HG03196 (cell line): Measurements from ENCODE around the gene CCDC85B.
A peak's percentile ranks its signal among the peaks of the same experiment; 100 is the strongest.
"Not testable (repeated sequence)": the region's sequence is repeated elsewhere in the genome, so short reads cannot be mapped to it uniquely, and the experiment has no call there.

Experiments used
- ATAC-seq: cut with Tn5 transposase; IDR thresholded peaks from one replicate; pipeline ENCODE4 v1.9.1; 2021; ENCODE audit not compliant: unreplicated experiment

The CCDC85B gene

DNA sequence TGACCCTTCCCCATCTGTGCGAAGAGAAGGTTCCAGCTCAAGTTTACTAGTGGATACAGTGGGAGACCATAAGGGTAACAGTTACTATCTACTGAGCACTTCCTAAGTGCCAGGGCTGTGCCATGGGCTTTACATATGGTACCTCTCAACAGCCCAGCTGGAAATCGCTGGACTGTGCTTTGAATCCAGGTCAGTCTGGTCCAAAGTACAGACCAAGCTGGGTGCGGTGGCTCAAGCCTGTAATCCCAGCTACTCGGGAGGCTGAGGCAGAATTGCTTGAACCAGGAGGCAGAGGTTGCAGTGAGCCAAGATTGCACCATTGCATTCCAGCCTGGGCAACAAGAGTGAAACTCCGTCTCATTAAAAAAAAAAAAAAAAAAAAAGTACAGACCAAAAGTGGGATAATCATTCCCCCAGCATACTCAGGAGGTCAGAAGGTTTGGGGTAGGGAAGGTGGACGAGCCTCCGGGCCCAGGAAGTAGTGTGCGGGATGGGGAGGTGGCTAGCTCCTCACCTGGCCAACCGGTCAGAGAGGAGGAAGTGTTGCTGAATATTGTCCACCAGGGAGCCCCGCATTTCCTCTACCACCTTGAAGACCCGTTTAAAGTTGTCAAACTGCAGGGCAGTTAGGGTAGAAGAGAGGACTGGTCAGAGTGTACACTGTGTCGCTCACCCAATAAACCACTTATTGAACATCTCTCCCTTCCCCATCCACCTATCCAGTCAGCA, 4.5 kb upstream of the CCDC85B start:
- no peak for ATAC-seq

DNA sequence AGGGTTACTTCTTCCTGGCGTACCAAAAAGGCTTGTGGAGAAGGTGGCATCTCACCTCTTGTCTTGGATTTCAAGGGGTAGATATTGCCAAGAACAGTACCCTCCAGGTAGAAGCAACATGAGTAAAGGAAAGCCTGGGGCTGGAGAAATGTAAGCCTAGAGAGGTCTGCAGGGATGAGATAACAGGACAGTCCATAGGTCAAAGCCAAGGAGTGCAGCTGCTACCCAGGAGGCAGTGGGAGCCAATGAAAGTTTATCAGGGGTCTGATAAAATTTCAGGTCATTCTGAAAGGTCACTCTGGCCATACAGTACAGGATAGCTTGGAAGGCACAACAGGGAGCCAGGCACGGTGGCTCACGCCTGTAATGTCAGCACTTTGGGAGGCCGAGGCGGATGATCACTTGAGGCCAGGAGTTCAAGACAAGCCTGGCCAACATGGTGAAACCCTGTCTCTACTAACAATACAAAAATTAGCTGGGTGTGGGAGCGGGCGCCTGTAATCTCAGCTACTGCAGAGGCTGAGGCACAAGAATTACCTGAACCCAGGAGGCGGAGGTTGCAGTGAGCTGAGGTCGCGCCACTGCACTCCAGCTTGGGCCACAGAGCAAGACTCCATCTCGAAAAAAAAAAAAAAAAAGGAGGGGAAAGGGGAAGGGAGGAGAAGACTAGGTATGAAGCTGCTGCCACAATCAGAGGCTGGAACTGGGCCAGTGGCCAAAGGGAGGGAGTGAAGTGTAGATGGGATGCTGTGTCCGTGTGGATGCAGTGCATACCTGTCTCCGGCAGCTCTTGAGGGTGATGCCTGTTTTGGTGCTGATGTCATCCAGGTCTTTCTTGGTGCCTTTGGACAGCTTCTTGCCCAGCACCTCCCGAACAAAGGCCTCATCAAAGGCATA, 3.4 kb upstream of the CCDC85B start:
- no peak for ATAC-seq

DNA sequence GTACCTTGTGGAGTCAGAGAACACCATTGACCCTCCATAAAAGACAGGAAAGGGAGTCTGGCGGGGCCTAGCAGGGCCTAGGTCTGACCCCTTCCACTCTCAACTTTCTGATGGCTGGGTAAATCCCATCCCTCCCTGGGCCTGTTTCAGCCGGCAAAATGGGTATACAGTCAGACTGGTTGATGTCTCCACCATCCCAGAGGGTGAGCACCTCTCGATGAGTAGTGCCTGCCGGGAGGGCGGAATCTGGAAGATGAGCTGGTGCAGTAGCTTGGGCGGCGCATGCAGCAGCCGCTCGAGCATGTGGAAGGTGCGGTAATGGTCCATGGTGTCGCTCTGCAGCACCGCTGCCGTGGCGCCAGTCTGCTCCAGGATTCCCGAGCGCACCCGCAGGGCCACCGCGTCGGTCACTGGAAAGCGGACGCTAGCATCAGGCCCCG, 2.7 kb upstream of the CCDC85B start:
- peak; percentile 1 for ATAC-seq

DNA sequence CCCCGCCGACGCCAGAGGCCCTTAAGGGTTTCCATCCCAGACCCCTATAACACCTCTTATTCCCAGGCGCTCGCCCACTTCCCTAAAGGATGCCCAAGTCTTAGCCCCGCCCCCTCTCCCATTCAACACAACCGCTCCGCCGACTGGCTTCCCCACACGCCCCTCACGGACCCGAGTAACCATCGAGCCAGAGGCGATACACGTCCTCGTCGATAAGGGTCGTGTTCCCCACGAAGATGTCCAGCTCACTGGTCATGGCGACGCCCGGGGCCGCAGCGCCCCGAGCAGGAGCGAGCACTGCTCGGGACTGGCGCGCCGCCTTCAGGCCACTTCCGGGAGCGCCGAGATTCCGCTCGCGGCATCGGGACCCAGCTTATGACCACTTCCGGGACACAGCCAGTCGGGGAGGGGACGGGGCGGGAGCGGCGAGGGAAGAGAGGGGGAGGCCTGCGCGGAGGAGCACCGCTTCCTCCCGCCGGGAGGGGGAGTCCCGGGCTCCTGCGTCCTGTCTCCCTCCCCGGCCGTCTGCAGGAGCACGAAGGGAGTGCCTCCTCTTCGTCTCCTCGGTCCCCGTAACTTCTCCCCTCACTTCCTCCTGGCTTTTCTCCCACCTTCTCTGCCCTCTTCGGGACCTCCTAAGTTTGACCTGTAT, 2.2 kb upstream of the CCDC85B start, which contains the start of gene FIBP:
Gene FIBP (minus strand): TSS at position 309 of the 652 bp plus-strand sequence. CDS start 53 bp downstream, at position 256.
- peak; percentile 43 for ATAC-seq

DNA sequence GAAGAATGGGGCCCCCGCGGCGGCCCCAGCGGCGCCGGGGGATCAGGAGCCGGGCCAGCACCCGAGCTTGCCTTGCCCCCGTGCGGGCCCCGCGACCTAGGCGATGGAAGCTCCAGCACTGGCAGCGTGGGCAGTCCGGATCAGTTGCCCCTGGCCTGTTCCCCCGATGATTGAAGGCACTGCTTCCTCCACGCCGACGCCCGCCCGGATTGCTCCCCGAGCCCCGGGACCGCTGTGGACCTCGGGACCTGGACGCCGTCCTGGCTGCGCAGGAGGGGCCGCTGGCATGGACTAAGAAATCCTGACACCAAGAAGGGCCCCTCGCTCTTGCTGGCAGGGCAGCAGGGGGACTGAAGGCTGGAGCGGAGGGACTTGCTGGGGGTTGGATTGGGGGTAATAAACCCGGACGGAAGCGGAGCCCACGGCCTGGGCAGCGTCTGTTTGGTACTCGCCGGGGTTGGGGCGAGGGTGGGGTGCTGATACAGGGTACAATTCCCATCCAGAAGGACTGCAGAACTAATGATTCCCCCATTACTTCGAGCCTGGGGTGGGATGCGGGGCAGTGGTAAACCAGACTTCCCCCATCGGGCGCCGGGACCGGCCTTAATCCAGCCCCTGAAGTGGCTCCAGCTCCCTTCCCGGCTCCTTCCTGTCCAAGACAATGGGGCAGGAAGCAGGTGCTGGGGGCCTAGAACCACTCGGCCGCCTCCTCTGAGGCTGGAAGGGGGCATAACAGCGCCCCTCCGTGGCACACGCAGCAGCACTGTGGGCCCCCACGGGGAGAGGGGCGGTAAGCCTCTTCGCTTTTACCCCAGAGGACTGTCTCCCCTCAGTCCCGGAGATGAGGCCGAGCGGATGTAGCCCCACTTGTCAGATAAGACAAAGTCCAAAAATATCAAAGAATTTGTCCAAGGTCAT, 1.0 kb downstream of the CCDC85B start:
- no peak for ATAC-seq

DNA sequence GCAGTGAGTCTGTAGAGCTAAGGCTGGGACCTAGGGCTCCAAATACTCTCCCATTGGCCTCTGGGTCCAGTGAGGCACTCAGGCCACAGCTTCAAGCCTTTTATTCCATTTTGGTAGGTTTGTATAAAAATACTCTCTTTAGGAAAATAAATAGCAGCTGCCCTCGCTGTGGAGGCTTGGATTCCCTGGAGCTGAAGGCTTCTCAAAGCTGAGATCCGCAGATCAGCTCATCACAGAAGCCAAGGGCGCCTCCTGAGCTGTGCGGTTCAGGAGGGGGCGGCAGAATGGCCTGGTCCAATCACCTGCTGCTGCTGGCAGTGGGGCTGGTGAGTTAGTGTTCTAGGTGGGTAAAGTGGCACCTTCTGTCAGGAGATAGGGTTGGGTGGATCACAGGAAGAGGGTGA, 1.7 kb downstream of the CCDC85B start:
- ATAC-seq, result not testable (repeated sequence)

DNA sequence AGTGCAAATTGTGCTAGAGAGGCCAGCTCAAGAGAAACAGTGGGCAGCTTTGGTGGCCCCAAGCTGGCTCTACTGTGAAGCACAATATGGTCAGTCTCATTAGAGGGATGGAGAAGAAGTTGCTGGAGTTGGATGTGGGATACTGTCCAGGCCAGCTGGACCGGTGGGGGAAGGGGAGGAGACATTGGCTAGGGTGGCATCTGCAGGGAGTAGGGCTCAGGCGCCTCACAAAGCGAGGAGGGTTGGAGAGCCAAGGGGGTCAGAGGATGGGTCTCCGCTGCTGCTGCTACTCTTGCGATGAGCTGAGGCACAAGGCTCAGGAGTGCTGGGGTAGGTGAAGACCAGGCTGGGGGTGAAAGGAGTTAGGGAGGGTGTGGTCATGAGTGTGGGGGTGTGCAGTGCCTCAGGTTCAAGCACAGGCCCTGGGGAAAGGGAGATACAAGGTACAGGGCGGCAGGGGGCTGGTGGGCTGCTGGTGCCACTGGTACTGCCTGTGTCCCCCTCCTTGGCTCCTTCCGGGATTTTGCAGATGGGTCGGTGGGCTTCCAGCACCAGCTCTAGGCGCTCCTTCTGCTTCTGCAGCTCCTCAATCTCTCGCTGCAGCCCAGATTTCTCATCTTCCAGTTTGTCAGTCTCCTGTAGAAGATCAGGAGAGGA, 2.3 kb downstream of the CCDC85B start:
- ATAC-seq, result no peak

DNA sequence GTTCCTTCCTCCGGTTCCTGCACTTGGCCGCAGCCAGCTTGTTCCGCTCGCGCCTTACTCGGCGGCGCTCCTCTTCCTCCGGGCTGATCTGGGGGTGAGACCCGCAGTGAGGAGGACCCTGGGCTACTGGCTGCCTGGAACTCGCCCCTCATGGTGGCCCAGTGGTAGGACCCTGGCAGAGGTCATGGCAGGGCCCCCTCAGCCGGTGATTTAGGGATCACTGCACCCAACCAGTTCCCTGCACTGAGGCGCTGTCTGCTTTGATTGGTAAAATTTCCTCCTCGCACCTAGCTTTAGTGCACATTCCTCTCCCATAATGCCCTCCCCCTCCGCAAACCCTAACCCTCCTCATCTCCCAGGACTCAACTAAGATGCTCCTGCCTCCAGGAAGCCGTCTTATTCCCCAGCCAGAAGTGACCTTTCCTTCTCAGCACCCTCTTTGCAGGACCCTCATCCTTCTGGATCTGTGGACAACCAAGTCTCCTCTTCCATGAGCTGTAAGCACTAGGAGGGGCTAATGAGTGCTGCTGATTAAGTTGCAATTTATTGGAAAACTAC, 3.6 kb downstream of the CCDC85B start:
- ATAC-seq, result no peak

DNA sequence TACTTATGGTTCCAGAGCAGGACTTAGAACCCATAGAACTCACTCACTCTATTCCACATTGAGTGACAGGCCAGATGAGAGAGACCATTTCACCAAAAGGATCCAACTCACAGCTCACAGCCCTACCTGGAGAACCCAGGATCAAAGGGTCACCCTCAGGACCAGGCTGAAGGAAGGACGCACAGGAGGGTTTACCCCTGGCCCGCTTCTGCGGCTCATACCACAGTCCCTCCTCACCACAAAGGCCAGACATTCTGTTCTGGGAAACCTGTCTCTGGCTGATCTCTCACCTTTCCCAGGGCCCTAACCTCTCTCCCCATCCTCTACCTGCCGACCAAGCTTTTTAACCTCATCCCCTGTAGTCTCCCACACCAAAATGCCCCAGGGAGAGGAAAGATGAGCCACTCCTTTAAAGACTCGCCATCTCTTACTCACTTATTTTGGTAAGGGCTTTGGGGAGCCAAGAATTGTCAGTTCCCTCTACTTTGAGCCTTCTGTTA, 5.1 kb downstream of the CCDC85B start:
- no peak for ATAC-seq

DNA sequence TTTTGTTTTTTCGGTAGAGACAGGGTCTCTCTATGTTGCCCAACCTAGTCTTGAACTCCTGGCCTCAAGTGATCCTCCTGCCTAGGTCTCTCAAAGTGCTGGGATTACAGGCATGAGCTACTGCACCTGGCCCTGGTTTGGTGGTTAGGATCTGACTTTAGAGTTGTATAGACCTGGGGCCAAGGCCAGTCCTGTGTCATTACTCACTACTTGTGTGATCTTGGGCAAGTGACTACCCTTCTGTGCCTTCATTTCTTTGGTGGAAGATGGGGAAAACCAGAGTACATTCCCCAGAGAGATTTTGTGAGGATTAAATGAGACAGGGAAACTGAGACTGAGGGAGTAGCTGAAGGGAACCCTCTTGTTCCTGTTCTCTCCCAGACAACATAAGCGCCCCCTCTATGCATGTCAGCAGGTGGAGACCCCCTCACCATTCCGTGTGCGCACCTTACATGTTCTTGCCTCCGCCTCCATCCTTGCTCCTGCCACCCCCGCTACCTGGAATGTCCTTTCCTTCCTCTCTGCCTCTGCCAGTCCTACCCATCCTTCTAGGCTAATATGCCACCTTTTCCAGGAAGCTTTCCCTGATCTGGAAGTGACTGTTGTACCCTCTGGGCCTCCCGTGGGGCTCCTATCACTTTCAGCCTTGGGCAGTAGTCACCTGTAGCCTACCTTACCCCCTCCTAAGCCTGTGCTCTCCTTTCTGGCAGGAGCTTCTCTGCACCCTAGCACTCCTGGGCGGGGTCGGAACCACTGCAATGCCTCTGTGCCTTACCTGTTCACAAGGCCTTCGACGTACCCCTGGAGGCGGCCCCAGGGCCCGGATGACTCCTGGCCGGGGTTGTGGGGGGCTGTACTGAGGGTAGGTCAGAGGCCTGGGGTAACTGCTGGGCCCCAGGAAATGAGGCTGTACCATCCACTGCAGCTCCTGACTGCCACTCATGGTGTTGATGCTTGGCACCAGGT, 5.8 kb downstream of the CCDC85B start:
- no peak for ATAC-seq

DNA sequence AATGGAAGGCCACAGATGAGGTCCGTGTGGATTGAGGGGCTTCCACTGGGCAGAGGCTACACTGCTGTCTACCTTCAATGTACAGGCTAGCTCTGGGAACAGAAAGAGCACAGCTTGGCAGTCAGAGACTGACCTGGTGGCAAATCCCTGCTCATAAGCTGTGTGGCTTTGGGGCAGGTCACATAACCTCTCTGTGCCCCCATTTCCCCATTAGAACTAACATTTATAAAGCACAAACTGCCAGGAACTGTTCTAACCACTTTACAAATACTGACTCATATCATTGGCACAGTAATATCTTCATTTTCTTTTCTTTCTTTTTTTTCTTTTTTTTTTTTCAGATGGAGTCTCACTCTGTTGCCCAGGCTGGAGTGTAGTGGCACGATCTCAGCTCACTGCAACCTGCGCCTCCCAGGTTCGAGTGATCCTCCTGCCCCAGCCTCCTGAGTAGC, 6.6 kb downstream of the CCDC85B start:
- ATAC-seq, result no peak

DNA sequence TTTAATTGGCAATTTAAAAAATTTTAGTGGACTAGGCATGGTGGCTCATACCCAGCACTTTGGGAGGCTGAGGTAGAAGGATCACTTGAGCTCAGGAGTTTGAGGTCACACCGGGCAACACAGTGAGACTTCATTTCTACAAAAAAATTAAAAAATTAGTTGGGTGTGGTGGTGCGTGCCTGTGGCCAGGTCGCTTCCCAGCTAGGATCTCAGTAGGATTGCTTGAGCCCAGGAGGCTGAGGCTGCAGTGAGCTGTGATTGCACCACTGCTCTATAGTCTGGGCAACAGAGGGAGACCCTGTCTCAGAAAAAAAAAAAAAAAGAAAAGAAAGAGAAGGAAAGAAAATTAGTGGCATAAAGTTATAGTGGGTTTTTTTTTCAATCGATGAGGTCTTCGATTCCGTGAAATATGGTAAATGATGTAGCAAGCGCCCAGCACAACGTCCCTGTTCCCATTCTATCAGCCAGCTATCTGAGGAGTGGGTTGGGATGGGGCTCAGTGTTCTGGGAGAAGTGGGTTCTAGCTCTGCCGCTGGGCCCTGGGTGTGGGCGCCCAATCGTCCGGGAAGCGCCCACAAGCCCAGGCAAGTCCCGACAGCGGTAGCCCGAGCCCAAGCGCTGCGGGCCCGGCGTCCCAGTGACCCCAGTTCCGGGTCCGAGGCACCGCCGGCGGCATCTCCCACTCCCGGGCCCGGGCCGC, 8.3 kb downstream of the CCDC85B start:
- no peak for ATAC-seq

DNA sequence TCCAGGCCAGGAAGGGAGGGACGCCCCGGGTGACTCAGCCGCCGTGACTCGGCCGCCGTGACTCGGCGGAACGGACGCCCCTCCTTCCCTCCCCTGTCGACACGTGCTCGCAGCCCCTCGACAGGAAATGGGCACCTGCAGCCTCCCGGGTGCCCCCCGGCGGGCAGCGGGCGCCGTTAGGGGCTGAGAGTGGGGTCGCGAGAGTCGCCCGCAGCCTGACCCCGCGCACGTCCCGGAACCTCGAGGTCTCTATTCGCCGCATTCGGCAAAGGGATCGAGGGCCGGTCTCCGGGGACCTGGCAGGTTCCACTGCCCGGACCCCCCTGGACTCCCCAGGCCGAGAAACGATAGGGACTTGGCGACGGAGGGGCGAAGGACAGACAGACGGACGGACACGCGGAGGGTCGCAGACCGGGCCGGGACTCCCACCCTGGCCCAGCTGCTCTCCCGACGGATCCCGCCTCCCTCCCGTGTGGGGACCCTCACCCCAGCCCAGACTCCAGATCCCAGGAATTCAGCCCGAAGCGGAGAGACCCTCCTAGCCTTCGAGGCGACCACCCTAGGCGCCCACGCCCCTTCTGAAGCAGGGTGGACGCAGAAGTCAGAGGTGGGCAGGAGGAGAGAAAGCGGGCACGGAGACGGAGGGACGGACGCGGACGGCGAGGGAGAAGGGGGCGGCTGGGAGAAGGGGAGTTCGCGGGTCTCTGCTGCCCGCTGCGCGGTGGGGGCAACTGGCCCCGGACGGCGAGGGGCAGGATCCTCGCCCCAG, 9.1 kb downstream of the CCDC85B start:
- no peak for ATAC-seq

DNA sequence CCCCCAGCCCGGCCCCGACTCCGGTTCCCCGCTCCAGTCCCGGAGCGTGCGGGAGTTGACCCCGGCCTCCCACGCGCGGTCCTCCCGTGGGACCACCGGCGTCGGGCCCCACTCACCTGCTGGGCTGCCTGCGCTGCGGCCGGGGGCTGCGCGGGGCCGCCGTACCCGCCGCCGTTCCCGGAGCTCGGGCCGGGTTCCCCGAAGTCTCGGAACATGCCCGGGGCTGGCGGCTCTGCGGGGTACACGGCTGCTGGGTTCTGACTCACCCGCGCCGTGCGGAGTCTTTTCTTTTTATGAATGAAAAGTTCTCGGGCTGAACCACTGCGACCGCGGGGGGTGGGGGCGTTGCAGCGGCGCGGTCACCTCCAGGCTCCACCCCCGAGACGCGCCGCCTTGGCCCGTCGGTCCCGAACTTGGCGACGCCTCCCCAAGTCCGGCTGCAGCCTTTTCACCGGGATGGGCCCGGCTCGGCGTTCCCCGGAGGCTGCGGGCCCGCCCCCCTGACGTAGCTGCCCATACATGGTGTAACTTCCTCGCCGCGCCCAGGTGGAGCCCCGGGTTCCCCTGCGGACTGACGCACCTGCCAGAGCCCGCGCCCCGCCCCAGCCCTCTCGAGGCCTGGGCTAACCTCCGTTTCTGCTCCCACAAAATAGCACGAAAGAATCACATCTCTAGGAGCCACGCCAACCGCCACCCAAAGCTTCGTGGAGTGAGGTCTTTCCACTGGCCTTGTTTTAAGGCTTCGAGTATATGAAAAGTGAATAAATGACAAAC, 9.8 kb downstream of the CCDC85B start, which contains the start of gene FOSL1:
Gene FOSL1 (minus strand): TSS at position 264 of the 774 bp plus-strand sequence. CDS start 49 bp downstream, at position 215.
- ATAC-seq, result peak; percentile 71

DNA sequence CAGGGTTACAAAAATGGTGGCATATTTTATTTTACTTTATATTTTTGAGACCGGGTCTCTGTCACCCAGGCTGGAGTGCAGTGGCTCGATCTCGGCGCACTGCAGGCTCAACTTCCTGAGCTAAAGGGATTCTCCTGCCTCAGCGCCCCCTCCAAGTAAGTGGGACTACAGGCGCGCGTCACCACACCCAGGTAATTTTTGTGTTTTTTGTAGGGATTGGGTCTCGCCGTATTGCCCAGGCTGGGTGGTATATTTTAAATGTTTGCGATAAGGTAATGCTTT, 10.4 kb downstream of the CCDC85B start:
- ATAC-seq, result no peak

DNA sequence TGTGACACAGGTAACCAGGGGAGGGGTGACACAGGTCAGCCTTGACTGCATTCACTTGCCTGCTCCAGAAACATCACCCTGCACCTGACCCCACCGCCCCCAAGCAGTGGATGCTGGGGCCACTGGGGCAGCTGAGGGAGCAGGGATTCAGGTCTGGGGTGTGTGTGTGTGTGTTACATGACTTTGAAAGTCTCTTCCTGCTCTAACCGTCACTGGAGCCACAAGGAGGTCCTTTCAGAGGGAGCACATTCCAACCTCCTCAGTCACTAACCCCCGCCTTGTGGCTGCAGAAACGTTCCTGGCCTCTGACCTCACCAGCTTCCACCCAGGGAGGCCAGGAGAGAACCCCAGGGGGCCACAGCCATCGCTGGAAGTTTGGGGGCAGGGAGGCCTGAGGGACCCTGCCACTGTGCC, 12.6 kb downstream of the CCDC85B start:
- no peak for ATAC-seq
